Raji (cell line): ENCODE results near the gene HBA2.

Experiments used
- POLR2A ChIP-seq: IDR thresholded peaks from 2 replicates; pipeline ENCODE4 v1.6.1; 2011; ENCODE audit warnings: low read depth, low read length, control low read depth; ENCODE audit not compliant: insufficient read depth

The HBA2 gene

DNA sequence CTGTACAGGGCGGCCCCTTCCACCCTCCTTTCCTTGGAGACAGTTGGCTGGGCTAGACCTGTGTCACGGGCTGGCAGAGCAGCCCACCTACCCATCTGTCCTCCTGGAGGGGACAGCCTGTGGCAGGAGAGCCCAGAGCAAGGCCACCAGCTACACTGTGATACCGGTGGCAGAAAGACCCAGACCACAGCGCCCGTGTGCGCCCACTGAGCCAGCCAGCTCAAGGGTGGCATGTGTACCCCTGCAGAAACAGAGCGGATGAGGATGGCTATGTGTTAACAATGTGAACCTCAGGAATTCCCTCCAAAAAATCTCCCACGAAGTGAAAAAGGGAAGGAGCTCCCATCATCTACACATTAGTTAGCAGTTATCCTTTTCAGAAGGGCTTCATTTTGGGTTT lies 14.7 kb downstream of the HBA2 start:
- TF ChIP-seq POLR2A, result no peak

DNA sequence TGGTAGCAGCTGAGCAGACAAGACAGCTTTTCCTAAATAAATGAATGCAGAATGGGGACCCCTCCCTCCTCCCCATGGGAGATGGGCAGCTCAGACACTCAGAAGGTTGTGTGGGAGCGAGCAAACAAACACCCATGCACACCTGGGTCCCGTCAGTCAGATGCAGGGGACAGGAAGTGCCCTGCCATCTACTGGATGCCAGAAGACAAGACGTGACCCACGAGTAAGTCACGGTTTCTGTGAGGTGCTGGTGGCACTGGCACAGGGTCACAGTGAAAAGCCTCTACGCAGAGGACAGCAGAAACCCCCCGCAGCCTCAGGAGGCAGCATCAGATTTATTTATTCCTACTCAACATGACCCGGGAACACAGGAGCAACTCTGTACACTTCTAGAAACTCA lies 16.0 kb downstream of the HBA2 start:
- TF ChIP-seq POLR2A, result no peak

DNA sequence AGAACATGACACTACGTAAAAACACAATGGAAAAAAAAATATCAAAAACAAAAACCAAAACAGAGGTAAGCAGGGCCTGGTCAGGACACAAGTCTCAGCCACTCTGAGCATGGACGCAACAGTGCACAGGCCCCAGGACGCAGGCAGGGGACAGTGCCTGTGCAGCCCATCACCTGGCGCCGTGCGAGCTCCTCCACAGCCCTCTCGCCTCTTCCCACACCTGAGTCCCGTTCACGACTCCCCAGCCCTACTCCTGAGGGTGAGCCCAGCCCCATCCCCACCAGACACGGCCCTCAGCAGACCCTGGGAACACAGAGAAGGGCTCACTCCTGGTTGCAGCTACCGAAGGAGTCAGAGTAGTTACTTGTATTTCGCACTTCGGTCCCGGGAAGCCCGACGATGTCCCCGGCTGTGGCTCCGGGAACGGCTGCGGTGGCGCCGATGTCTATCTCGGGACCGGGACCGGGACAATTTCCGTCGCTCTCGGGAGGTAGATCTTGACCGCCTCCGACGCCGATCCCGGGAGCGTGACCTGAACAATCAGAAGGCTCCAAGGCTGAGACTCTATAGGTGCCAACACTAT lies 17.0 kb downstream of the HBA2 start:
- no peak for TF ChIP-seq POLR2A

DNA sequence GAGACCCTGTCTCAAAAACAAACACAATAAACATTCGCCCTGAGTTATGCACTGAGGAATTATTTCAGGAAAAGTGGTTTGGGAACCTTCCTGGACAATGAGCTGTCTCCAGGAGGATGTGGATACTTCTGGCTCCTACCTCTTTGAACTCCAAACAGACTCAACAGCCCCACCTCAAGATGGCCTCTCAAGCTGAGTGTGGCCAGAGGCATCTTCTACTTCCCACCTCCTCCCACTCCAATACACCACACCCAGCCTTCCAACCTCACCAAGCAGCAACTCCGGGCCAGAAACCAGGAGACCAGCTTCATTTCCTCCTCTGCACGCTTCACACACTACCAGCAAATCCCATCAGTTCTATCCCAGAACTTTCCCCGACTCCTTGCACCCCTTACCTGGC lies 19.2 kb downstream of the HBA2 start:
- no peak for TF ChIP-seq POLR2A

DNA sequence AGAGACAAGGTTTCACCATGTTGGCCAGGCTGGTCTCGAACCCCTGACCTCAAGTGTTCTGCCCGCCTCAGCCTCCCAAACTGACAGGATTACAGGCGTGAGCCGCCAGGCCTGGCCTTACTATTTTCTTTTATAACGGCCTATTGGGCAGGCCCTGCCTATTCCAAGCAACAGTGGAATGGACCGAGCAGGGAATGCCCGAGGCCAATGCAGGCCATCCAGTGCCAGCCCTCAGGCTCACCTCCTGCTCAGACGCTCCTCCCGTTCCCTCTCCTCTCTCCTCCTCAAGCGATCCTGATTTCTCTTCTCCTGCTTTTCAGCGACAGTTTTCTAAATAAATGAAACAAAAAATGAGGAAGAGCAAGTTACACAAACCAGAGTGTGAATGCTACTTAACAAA lies 20.0 kb downstream of the HBA2 start:
- no peak for TF ChIP-seq POLR2A

DNA sequence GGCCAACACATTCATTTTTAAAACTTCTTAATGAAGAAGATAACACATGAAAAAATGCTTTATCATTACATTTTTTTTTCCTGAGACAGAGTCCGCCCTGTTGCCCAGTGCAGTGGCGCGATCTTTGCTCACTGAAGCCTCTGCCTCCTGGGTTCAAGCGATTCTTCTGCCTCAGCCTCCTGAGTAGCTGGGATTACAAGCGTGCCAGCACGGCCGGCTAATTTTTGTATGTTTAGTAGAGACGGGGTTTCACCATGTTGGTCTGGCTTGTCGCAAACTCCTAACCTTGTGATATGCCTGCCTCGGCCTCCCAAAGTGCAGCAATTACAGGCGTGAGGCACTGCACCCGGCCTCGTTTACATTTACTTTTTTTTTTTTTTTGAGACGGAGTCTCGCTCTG lies 20.8 kb downstream of the HBA2 start:
- TF ChIP-seq POLR2A, result no peak

DNA sequence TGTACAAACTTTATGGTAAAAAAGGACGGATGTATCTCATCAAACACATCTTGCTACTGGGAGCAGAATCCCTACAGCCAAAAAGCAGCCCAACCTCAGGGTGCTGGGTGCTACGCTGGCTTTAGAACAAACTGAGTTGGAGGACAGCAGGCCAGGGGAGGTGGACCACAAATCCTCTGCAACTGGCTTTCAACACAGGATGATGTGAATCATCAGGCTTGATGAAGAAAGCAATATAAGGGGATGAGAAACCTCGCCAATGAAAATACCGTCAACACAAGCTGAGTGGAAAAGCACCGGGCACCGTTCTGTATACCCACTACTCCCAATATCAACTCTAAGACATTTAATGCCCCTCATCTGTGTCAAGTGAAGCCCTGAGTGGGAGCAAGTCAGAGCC lies 21.8 kb downstream of the HBA2 start:
- TF ChIP-seq POLR2A, result no peak

DNA sequence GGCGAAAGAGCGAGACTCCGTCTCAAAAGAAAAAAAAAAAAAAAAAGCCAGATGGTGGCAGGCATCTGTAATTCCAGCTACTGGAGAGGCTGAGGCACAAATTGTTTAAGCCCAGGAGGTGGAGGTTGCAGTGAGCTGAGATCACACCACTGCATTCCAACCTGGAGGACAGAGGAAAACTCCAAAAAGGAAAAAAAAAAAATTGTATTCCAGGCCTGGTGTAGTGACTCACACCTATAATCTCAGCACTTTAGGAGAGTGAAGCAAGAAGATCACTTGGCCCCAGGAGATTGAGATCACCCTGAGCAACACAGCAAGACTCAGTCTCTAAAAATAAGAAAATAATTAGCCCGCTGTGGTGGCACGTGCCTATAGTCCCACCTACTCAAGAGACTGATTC lies 27.7 kb downstream of the HBA2 start:
- no peak for TF ChIP-seq POLR2A

DNA sequence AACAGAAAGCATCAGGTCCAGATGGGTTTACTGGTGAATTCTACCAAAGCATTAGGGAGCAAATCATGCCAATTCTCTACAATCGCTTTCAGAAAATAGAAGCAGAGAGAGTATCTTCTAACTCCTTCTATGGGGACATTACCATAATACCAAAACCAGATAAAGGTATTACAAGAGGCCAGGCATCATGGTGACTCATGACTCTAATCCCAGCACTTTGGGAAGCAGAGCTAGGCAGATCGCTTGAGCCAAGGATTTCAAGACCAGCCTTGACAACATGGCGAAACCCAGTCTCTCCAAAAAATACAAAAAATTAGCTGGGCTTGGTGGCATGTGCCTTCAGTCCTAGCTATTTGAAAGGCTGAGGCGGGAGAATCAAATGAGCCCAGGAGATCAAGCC lies 30.6 kb downstream of the HBA2 start:
- TF ChIP-seq POLR2A, result no peak

DNA sequence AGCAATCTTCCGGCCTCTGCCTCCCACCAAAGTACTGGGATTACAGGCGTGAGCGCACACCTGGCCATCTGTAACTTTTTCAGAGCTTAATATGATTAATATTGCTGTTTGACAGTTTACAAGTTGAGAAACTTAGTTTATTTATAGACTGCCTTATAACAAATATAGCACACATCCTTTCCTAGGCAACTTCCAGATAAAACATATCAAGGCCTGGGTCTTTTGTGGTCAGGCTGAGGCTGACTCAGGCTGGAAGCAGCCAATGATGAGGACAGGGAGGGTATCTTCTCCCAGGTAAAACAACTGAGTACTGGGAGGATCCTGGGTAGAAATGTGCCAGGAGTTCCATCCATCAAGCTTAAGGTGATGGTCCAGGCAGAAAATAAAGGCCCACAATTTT lies 40.3 kb downstream of the HBA2 start:
- TF ChIP-seq POLR2A, result no peak

DNA sequence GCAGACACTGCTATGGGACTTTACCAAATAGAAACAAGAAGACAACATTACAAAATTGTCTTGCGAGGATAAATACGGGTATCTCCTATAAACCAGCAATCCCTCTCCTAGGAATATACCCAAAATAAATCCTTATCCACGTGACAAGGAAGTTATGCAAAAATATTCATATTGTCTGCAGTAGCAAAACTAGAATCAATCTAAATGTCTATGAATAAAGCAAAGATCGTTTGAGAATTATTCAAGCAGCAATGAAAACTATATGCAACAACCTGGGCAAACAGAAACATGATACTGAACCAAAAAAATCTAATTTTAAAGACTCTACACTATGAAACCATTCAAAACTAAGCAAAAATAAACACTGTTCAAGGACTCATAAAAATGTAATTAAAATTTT lies 47.3 kb downstream of the HBA2 start:
- TF ChIP-seq POLR2A, result no peak
